ENCODE measurements around the gene DDB1.
A peak's percentile ranks its signal among the peaks of the same experiment; 100 is the strongest.

Gene DDB1

DNA sequence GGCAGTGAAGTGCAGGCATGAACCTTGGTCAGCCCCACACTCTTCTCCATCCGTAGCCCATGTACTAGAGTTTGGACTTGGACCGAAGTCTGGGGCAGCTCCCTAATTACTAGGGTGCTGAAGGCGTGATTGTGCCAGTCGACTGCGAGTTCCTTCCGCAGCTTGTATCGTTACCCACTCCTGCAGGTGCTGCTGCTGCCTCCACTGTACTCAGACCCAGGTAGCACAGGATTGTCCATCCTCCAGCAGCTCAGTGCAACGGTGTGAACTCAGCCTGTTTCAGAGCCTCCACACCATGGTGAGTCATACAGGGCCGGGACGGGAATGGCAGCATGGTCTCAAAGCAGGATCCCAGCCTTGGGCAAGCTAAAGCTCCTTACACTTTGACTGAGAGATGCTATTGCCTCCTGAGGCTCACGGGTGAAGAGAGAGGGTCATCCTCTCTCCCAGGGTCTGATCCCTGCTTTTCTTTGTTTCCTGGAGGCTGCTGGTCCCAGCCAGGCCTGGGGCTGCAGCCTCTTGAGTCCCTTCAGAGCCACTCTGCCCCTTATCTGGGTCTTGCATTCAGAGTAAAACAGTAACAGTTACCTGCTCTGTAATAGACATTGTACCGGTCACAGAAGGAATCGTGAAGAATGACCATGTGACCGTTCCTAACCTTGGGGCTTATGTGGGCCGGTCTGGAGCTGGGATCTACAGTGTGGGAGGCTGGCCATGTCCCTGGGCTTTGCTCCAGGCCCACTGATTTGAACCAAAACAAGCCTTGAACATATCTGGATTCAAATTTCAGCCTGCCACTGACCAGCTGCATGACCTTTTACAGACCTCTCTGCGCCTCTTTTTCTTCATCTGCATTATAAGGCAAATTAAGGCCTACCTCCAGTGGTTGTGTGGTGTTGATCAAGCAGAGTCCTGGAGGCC is 1.8 kb upstream of the DDB1 start:
- no peak for DNase-seq

DNA sequence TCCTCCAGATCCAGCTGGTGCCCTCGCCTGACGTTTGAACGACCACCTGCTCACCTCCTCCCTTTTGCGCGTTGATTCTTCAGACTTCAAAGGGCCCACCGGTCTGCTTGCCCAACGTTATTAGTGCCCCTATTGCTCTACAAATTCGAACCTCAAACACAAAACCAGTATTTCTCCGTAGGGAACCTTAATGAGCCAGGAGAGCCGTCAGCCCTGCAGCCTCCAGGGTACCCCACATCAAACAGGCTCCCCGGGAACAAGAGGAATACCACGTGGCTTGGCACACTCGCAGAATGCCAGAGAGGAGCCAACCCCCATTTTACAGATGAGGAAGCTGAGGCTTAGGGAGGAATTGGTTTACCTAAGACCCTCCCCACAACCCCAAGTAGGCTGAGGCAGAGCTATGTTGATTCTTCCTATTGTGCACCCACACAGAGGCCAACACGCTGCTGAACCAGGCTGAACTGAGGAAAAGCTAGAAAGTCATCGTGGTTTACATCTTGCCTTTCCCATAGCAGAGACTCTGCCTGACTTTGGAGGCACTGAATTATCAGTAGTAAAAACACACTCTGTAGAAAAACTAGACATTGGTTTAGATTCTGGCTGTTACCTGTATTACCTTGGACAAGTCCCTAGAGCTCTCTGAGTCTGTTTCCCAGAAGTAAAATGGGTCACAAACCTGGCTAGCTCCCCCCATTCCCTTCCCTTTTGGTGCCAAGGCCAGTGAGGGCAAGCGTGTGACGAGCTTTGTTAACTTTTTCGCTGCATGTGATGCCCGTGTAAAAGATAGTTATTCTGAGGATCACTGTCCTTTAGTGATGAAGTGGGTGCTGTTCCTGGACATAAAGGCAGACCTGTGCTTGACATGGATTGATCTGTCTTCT is 887 bp upstream of the DDB1 start:
- DNase-seq, result peak in 1 of 2 experiments; percentile 10

DNA sequence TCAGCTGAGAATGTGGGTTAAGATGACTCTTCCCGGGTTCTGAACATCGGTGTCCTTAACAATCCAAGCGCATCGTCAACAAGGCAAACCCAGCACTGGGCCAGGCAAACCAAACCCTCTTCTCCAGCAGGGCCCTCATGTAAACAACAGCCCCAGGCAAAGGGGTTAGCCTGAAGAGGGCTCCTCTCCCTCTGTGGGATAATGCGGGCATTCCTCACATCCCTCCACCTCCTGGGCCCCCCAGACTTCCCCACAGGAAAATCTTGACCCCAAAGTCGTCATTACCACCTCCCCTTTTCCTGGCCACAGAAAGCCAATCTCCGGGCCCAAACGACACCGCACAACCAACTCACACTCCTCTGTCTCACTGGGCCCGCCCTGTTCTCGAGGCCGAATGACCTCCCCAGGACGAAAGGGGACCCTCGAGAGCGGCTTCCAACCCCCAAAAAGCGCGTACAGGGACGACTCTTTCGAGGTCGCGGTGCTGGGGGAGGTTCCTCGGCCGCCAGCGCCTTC is 566 bp downstream of the DDB1 start:
- DNase-seq, result no peak

DNA sequence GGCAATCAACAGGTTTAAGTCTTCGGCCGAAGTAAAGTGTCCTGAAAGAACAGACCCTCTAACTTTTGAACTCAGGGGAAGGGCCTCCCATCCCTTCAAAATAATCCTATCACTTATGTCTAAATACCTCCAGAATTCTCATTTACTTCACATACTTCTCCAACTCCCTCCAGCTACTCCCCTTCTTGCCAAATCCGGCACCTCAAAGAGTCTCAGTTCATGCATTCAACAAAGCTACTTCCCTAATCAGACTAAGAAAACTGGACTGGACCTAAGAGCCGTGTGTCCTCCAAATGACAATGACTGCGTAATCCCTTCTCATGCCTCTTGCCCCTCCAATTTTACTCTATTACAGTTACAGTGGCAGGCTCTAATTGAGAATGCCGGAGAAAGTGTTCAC is 1.3 kb downstream of the DDB1 start:
- no peak for DNase-seq

- DNase-seq, result no peak
Observed at GRCh38 chr11:61329871-61330270, 3.0 kb downstream of the DDB1 start.

DNA sequence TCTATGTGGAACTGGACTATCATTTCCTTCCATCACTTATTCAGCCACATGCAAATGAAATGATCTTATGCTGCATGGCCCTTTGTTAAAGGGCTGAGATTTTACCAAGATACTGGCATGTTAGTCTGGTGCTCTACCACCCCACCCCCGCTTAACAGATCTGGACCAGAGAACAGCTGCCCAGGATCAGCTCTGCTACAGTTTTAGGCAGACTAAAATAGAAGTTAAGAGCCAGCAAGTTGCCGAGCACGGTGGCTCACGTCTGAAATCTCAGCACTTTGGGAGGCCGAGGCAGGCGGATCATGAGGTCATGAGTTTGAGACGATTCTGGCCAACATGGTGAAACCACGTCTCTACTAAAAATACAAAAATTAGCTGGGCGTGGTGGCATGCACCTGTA is 4.6 kb downstream of the DDB1 start:
- no peak for DNase-seq

GRCh38 chr11:61327669-61328071 is 5.2 kb downstream of the DDB1 start:
- no peak for DNase-seq

- DNase-seq, result no peak
Observed at GRCh38 chr11:61325649-61326414, 7.1 kb downstream of the DDB1 start.

- no peak for DNase-seq
Observed at GRCh38 chr11:61315260-61315659, 17.6 kb downstream of the DDB1 start.

DNA sequence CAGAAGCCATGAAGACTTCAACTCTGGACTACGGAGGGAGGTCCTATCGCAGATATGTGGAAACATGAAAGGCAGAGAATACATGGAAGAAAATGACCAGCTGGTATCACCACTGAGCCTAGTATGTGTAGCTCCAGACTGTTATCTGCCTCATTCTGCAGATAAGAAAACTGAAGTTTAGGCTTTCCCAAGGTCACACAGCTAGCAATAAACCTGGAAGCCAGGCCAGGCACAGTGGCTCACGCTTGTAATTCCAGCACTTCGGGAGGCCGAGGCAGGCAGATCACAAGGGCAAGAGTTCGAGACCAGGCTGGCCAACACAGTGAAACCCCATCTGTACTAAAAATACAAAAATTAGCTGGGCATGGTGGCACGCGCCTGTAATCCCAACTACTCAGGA is 22.2 kb downstream of the DDB1 start:
- DNase-seq, result no peak

DNA sequence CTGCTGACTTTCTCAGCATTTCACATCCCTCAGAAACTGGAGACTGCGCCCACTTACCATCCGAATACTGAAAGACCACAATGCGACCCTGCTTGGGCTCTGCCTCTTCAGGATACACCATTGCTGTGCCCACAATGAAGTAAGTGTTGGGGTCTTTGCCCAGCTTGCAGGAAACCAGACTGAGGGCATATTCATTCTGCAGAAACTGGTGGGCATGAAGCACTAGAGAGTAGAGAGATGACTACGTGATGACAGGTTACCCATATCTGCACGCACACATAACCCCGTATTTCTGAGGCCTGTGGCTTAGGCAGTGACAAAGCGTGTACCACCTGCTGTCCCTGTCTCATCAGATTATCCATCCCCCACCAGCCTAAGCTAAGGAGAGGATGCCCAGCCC is 23.2 kb downstream of the DDB1 start:
- no peak for DNase-seq

- no peak for DNase-seq
Observed at GRCh38 chr11:61309141-61309540, 23.8 kb downstream of the DDB1 start.

DNA sequence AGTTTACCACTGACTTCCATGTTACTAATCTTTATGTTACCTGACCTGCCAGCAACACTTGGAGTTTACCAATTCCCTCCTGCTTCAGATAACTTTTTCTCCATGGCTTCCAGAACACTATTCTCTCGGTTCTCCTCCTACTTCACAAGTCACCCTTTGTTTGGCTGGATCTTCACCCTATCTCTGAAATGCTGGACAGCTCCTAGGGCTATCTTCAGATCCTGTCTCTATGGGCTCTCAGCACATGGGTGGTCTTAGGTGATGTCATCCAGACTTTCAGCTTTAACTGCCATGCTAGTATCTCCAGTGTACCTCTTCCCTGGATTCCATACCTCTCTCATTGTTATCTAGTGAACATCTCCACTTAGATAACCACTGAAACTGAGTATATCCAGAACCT is 25.6 kb downstream of the DDB1 start:
- no peak for DNase-seq

DNA sequence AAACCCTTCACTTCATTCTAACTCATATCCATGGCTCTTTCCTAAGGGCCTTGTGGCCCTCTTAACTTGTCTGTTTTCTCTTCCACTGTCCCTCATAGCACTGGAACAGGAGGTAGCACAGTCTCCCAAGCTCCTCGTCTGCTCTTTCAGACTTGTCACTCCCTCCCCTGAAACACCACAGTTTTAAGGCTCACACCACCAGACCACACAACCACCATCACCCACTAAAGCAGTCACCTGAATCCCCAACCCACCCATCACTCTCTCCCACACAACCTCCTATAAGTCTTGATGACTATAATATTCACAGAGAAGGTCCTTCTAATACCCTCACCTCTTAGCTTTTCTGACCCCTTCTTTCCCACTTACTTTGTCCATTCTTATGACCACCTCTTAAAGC is 26.7 kb downstream of the DDB1 start:
- no peak for DNase-seq

- no peak for DNase-seq
Observed at GRCh38 chr11:61305417-61305816, 27.5 kb downstream of the DDB1 start.

DNA sequence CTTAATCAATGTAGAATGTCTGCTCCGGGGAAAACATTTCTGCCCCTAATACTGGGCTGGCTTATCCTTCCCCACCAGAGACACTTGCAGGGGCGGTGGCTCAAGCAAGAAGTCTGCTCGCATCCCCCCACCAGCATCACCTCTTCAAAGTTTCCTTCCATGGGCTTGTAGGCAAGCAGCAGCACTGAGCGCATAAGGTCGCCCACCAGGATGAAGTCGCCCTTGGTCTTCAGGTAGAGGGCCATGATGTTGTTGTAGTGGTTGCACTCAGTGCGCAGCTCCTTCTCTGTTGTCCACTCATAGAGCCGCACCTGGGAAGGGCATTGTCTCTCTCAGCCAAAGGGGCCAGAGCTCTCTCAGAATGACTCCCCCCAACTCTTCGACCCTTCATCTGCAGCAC is 29.2 kb downstream of the DDB1 start:
- no peak for DNase-seq

DNA sequence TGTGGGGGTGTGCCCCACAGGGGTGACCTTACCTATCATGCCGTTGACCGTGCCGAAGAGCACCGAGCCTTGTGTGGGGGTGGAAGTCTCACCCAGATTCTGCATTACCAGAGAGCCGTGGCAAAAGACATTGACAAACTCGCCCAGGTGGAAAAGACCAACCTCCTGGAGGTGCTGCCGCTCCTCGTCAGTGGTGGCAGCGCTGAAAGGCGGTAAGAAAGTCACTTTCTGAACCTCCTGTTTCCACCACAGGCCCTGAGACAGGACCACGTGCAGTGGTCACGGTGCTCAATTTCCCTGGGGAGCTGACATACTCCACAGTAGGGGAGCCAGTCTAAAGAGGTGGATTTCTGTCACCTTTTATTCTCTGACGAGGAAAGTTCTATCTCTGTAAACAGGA is 30.4 kb downstream of the DDB1 start:
- no peak for DNase-seq

GRCh38 chr11:61298663-61299244 is 34.2 kb downstream of the DDB1 start:
- no peak for DNase-seq

DNA sequence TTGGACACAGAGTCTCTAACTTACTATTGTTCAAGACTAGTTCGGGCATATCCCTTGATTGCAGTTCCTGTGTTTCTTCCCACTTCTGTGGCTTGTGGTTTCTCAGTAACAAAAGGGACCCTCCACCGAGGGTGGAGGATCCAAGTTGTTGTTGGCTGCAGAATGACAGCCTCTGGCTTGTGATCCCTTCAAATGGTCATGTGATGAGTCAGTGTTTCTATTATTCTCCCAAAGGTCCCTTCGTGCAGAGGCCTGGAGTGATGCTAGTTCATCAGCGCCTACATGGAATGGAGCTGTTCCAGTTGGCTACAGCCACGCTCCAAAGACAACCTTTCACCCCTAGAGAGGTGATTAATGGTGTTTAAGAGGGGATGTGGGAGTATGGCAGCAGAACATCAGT is 35.2 kb downstream of the DDB1 start:
- DNase-seq, result no peak

DNA sequence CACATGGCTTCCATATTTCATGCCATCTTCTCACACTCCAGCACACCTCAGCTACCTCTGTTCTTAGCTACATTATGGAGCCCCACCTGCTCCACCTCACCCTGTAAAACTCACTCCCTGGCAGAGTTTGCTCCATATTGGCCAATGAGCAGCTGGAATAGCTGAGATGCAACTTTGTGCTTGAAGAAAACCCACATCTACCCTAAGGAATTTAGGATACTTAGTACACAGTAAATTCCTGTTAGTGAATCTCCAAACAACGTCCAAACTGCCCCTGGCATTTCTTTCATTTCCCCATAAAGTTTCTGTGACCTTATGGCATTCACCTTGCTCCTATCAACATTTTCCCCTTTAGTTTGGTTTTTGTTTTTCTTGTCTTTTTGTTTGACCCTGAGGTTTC is 35.6 kb downstream of the DDB1 start:
- no peak for DNase-seq

- no peak for DNase-seq
Observed at GRCh38 chr11:61295596-61295926, 37.3 kb downstream of the DDB1 start.

- peak; percentile 49 to 65 for DNase-seq
Observed at GRCh38 chr11:61294717-61295595, 37.9 kb downstream of the DDB1 start, which contains the start of gene VWCE. Gene VWCE (minus strand): TSS chr11:61295316. CDS start chr11:61295037, 279 bp downstream.
